CD4-positive, alpha-beta T cell treated with Interleukin-2 at 100 ng/mL for 4 hours (primary cell): ENCODE measurements around the gene ASCC3.

Experiments
- DNase-seq: peaks from one replicate; pipeline ENCODE4 v3.0.0-alpha.2; 2020; ENCODE audit warnings: low spot score

ASCC3 gene

GRCh38 chr6:100503043-100503705 is 378.0 kb downstream of the ASCC3 start:
- DNase-seq = no peak

GRCh38 chr6:100493206-100493888 is 387.8 kb downstream of the ASCC3 start:
- DNase-seq = no peak

- DNase-seq = no peak
Observed at GRCh38 chr6:100491952-100492670, 389.0 kb downstream of the ASCC3 start.

GRCh38 chr6:100490065-100490464 is 391.1 kb downstream of the ASCC3 start:
- DNase-seq = no peak

GRCh38 chr6:100488244-100488643 is 392.9 kb downstream of the ASCC3 start:
- DNase-seq = no peak

GRCh38 chr6:100487638-100488037 is 393.5 kb downstream of the ASCC3 start:
- DNase-seq = no peak

GRCh38 chr6:100485268-100485667 is 395.9 kb downstream of the ASCC3 start:
- no peak for DNase-seq

- DNase-seq = no peak
Observed at GRCh38 chr6:100484474-100484873, 396.7 kb downstream of the ASCC3 start.

- no peak for DNase-seq
Observed at GRCh38 chr6:100482698-100483097, 398.4 kb downstream of the ASCC3 start.

- peak; percentile 36 for DNase-seq
Observed at GRCh38 chr6:100479179-100480035, 401.7 kb downstream of the ASCC3 start.

- DNase-seq = no peak
Observed at GRCh38 chr6:100475554-100476320, 405.4 kb downstream of the ASCC3 start.

- DNase-seq = no peak
Observed at GRCh38 chr6:100473182-100473581, 407.9 kb downstream of the ASCC3 start.

- DNase-seq = no peak
Observed at GRCh38 chr6:100472674-100473073, 408.5 kb downstream of the ASCC3 start.

GRCh38 chr6:100470422-100471120 is 410.6 kb downstream of the ASCC3 start:
- no peak for DNase-seq

- DNase-seq = no peak
Observed at GRCh38 chr6:100469101-100469859, 411.8 kb downstream of the ASCC3 start.

GRCh38 chr6:100468016-100468622 is 413.0 kb downstream of the ASCC3 start:
- DNase-seq = no peak

- no peak for DNase-seq
Observed at GRCh38 chr6:100467129-100468015, 413.8 kb downstream of the ASCC3 start.

GRCh38 chr6:100466410-100467128 is 414.6 kb downstream of the ASCC3 start:
- DNase-seq = no peak
